HK-2 (cell line): Measurements from ENCODE around the gene LYST.
A peak's percentile ranks its signal among the peaks of the same experiment; 100 is the strongest.
"Not testable (repeated sequence)": the region's sequence is repeated elsewhere in the genome, so short reads cannot be mapped to it uniquely, and the experiment has no call there.

Experiments
- DNase-seq: peaks from one replicate; pipeline ENCODE4 v3.0.0-alpha.2; 2018; ENCODE audit not compliant: unreplicated experiment

Gene LYST

DNA sequence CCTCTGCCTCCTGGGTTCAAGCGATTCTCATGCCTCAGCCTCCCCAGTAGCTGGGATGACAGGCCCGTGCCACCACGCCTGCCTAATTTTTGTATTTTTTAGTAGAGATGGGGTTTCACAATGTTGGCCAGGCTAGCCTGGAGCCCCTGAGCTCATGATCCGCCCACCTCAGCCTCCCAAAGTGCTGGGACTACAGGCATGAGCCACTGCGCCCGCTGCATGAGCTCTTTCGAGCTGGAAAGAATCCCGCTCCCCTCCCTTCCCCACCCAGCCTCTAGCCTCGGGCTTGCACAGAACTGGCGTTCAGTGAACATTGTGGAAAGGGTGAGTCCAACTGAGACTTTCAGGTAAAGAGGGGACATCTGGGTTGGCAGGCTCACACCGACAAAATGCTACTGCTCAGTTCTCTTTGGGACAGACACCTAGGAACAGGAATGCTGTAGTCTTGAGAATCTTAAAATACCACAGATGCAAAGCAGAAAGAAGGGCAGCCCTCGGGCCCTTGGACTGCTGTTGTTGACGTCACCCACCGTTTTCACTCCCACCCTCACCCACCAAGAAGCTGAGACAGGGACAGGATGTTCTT is 207.4 kb downstream of the LYST start:
- DNase-seq: no peak

DNA sequence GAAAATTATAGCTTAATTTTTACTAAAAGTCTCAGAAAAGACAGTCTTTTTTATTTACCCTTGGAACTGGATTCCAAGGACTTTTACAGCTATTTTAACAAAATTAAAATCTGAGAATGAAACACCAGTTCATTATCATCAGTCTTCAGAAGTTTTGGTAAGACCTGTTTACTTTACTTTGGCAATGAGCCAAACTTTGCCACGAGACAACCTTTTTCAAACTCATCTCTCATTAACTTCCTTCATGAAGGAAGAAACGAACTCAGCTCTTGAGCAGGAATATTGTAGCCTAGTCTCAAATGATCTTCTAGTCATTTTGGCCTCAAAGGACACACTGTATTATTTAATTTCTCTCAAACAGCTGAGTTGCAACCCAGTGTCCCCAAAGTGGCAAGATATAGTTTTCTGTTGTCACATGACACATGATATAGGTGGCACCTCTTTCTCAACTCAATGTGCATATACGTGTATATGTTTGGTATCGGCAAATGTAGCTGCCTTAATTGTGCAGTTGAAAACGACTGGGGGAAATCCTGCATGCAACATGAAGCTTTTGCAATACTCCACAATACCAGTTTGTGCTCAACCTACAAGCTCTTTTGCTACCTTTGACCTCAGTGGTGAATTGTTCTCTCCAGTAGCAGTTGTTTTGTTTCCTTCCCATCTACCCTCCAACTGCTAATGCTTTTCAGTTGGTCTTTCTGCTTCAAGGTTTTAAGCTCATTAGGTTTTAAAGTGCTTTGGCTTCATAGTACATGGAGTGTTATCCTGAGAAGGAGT is 208.8 kb downstream of the LYST start:
- DNase-seq: no peak

DNA sequence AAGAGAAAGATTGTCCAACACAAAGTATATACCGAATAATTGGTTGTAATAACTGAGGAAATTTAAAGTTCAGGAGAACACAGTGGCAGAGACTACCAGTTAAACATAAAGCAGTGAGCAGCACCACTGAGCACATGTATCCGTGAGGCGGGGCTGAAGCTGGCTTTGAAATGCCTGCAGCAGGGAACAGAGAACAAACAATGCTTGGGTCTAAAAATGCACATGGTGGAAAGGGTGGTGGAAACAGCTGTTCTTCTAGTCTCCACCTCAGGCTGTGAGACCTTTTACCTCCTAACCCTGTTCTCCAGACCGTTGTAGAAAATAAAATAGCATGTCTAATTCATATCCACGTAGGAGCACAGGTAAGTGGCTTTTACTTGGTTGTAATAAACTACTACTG is 209.4 kb downstream of the LYST start:
- no peak for DNase-seq

DNA sequence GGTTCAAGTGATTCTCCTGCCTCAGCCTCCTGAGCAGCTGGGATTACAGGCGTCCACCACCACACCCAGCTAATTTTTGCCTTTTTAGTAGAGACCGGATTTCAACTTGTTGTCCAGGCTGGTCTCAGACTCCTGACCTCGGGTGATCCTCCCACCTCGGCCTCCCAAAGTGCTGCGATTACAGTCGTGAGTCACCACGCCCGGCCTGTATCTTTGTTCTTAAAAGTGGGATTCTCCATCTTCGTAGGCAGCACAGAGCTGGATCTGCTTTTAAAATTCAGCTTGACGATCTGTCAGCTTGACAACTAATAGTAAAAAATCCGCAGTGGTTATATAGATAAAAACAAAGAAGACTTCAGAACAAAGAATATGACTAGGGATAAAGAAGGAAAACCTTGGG is 214.3 kb downstream of the LYST start:
- no peak for DNase-seq

DNA sequence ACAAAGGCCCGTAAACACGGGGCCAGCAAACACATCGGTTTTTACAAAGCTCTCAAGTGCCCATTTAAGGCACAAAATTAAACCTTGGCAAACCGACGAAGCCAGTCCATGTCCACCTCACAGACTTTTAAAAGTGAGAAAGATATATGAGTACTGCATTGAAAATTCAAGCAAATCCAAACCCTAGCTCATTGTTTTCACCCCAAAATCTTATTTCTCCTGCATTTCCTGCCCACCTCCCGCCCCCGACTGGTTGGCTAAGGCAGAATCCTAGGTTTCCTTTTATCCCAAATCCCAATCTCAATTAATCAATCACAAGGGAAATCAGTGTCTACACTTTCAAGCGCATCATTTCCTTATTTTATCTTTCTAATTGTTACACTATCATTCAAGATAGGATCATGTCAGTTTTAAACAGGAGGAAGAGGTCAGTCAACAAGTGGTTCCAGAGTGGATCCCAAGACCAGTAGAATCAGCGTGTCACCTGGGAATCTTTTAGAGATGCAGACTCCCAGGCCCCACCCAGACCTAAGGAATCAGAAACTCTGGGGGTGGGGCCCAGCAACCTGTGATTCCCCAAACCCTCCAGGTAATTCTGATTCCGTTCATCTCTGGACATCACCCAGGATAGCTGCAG is 215.4 kb downstream of the LYST start:
- DNase-seq: no peak

DNA sequence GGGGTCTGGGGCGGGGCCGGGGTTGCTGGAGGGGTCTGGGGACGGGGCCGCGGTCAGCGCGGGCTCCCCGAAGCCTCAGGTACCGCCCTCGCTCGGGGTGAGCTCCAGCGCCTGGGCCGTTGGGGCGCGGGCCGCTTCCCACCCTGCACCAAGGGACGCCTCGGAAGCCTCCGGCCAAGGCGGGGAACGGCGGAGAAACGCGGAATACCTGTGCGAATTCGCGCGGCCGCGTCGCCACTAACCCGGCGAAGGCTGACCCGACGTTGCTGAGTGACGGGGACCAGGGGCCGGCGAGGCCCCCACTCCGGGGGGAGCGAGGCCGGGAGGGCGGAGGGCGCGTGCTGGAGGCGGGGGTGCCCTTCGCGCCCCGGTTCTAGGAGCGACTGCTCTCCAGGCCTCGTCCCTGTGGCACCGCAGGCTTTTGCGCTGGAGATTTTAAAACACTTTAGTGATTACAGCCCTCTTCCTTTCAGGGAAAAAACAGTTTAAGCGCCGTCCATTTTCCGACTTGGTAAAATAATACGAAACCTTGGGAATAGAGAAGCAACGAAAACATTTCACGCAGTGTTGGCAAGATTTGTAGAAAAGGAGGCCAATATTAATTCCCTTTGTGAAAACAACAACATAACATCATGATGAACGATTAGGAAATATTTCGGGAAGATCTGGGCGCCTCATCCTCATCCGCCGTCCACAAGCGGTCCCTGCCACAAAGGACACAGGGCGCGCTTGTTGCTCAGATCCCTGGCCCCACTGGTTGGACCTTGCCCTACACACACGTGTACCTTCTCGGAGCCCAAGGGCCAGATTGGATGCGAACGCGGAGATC is 216.2 kb downstream of the LYST start:
- peak; percentile 64 for DNase-seq

DNA sequence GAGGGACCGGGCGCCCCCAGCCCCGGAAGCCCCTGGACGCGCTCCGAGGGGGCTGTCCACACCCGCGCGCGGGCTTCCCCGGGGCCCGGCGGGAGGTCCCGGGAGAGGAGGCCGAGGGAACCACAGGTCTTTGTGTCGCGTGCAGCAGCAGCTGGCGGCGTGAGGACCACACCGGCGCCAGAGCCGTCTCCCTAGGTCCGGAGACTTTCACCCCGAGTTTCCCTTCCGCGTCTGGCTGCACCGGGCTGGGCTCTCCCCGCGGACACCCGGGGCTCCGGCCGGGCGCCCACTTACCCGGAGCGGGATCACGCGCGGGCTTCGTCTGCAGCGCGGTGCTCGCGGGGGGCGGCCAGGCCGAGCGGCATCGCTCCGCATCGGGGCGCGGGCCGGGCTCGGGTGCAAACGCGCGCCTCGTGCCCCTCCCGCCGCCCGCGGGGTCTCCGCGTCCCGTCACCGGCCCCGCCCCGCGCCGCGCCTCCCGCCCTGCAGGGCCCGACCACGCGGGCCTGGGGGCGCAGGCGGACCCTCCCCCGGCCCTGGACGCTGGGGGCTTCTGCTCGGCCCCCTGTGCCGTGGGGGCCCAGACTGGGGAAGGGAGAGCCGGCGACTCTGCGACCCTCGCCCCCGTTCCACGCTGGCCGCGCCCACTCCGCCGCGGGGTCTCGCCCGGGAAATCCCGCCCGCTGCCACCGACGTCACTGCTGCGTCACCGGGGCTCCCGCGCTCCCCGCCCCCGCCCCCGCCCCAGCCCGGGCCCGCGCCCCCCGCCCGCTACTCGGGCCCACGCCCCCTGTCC is 217.1 kb downstream of the LYST start, which contains the start of gene GNG4:
Gene GNG4 (minus strand): TSS at position 417 of the 796 bp plus-strand sequence. CDS start 65,946 bp downstream, outside the sequence.
- peak; percentile 53 for DNase-seq

DNA sequence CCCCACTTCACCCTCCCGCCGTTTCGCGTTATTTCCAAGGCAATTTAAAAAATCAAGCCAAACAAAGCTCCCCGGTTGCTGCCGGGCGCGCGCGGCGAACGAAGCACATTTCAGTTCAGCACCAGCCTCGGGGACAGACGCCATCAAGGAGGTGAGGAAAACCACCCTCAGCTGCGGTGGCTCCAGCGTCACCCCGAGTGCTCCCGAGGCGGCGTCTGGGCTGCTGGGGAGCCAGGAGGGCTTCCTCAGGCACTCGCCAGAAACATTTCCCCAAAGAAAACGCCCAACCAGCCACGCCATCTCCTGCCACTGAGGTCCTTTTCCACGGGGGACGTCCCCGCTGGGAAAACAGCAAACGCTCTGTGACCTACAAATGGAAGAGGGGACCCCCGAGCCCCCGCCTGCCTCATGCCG is 217.7 kb downstream of the LYST start:
- peak; percentile 38 for DNase-seq

DNA sequence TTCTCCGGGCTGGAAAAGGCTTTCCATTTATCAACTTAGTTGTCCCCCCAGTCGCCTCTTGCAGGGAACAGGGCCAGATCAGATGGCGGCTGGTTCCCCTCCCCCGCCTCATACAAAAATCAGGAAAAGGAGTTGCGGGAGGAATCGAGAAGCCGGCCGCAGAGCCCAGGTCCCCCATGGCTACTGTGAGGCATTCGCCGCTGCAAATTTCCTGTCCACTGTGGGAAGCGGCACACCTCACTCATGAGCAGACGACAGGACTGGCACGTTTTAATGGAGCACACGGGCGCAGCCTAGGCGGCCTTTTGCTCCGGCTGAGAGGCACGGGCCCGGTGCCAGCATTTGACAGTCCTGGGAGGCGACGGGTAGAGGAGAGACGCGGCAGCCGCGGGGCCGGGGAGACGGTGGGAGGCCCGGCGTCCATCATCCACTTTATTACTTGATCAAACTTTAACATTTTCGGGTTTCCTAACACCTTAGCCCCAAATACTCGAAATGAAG is 218.2 kb downstream of the LYST start:
- no peak for DNase-seq

DNA sequence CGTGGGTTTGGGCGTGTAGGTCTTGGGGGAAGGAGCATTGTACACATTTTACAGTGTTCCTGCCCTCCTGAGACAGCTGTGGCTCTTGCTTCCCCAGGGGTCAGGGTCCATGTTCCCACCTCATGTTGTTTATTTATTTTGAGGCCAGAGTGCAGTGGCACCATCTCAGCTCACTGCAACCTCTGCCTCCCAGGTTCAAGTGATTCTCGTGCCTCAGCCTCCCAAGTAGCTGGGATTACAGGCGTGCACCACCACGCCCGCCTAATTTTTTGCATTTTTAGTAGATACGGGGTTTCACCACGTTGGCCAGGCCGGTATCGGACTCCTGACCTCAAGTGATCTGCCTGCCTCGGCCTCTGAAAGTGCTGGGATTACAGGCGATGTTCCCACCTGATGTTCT is 219.2 kb downstream of the LYST start:
- DNase-seq: not testable (repeated sequence)

DNA sequence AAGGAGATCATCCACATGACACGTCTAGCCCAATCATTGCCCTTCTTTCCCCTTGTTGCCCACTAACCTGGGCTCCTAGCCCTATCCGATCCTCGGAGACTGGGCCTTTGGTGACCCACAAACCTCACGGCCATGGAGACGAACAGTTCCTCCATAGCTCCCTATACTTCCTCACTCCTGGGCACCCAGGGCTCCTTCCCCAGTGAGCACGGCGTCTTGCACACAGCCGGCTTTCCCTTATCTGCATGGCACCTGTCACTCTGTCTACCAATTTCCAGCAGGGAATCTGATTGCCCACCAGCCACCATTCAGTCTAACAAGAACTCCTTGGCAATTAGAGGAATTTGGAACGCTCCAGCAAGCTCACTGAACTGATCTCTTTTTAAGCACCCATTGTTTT is 220.2 kb downstream of the LYST start:
- DNase-seq: no peak

DNA sequence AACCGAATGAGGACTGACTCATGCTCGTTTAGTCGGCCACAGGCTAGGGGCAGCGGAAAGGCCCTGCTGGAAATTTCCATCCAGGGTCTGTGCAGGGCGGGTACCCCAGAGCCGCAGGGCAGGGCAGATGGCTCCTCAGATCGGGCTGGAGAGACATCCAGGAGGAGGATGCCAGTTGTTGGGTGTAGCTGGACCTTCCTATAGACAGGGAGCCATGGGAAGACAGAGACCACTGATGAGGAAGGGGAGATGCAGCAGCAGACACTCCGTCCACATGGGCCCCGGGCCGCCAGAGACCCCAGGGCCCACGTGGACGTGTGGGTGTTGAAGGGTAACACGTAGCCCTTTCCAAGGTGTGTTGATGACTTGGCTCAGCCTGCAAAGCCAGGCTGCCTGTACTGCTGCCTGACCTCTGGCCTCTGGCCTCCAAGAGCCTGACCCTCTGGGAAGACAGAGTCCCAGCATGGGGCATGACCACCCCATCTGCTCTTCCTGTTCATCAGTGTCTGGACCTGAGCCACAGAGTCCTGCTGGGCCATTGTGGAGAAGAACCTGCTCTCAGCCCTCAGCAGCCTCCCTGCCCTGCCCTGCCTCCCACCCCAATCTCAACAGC is 221.9 kb downstream of the LYST start:
- DNase-seq: no peak

DNA sequence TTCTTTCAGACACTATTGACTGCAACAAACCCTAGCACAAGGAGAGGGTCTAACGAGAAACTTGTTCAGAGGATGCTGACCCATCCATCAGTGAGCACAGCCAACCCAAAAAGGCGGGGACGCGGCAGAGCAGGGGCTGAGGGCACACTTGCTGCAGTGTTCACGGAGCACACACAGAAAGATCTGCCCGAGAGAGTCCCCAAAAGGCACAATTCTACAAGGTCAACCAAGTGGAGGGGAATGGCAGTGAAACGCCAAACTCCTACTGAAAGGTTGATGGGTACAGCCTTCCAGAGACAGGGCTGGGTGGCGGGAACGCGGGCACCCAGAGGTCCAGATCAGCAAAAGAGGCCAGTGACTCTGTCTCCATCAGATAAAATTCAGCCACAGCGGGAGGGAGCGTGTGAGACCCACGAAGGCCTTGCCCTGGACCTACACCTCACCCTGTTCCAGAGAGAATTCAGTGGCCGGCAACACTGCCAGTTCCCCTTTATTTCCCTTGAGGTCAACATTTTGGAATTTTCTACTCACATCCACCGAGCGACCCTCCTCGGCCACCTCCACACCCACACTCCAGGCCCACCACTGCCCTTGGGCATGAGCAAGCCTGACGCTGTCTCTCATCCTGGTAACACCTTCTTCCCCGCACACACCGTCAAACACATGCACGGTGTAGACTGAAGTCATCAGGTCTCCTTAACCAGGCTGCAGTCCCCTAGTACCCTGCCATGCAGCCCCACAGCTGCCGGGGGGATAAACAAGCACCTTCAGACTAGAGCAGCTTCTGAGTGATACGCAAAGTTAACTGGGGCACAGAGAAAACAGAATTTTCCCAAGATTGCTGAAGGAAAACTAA is 222.6 kb downstream of the LYST start:
- no peak for DNase-seq

DNA sequence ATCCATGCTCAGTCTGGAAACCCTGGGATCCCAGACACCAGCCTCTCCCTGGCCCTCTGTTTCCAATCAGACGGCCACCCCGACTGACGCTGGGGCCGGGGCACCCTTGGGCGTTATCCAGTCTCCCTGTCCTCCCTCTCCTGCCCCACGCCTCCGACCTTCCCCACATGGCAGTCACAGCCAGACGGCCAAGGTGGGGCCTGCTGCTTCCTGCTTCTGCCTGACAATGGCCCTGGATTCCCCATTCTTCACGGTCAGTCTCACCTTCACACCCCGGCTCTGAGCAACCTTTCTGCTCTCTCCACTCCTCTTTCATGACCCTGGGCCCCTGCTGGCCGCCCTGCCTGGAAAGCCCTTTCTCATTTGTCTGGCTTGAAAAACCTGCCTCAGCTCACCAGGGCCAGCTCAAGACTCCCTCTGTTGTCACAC is 223.7 kb downstream of the LYST start:
- no peak for DNase-seq

DNA sequence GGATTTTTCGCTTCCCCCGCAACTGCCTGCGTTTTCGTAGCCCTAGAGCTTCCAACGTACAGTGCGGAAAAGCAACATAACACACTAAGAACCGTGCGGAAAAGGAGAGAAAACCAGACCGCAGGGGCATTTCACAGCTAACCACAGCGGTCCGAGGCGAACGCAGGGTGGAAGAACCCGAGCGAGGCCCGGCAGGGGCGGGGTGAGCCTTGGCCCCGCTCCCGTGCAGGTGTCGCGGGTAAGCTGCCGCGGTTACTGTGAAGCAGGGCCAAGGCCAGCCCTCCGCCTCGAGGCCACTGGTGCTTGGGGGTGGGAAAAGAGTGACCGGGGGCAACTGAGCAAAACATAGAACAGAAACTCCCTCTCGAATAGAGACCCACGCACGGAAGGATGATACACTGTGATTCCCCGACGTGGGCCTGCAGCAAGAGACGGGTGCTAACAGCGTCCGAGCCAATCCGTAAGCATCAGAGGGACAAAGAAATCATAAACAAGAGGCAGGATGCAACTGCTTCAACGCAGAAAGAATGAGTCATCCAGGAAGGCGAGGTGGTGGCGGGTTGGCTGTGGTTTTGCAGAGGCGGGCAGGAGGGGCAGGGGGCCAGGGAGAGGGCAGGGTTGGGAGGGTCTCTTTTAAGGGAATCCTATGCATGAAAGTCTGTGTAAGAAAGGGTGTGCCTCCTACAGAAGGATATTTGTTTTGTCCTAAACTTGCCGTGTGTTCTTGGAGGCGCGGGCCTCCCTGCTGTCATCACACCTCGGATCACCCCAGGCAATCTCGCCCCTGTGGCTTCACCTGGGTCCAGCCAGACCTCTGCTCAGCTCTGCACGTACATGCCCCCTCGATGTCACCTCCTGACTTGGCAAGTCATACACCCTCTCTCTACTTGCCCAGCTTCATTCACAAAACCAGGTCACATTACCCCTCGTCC is 224.4 kb downstream of the LYST start:
- no peak for DNase-seq

DNA sequence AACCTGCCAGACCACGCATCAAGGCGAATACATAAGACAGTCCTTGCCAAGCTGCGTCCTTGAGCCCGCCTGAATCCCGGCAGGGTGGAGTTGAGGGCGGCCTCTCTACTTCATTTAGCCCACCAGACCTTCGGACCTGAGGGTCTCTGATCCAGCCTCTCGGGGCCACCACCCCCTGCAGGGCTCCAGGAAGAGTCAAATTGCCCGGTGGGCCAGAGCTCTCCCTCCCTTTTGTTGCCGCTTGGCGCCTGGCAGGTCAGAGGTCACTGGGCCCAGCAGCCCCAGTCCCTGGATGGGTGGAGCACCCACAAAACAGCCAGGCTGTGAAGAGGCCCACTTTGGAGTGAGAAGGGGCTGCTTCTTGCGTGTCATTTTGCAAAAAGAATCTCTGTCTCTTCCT is 226.1 kb downstream of the LYST start:
- DNase-seq: no peak

DNA sequence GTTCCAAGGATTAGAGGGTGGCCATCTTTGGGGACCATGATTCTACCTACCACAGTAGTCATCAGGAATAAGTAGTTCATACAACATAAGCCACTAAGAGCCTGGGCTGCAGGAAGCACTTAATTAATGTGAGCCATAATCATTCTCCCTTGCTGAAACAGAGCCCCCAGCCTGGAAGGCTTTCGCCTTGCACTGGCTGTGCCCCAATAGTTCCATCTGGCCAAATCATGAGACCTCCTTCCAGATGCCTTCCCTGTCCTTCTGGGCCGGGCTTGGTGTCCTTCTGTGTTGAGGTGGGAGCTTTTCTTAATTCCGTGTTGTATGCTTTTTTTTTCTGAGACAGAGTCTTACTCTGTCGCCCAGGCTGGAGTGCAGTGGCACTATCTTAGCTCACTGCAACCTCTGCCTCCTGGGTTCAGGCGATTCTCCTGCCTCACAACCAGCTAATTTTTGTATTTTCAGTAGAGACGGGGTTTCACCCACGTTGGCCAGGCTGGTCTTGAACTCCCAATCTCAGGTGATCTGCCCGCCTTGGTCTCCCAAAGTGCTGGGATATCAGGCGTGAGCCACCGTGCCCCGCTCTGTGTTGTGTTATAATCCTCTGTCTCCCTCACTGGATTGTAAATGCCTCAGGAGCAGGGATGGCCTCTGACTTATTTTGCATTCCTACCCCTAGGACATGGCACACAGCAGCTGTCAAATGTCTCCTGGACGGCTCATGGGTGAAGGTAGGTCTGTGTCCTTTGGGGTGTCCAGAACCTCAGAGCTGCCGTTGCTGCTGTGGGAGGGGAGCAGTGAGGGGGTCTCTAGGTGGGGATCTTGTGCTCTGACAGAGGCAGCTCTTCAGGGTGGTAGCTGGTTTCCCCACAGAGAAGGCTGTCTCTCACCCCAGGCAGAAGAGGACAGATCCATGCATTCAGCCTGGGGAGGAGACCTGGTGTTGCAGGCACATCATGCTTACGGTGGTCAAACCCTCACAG is 227.2 kb downstream of the LYST start:
- DNase-seq: no peak
